Osteoblast (primary cell): ENCODE measurements around the gene LCN12. TPM values are rescaled to one million over a fixed set of nuclear protein-coding genes. Genes with fewer than 3 reads are reported as not detected.

Source experiments
- DNase-seq: peaks from one replicate; pipeline ENCODE4 v3.0.0; 2011; ENCODE audit warnings: low spot score, mixed read lengths; ENCODE audit not compliant: insufficient read length; ENCODE audit errors: missing footprints
- H2AFZ ChIP-seq: 2 replicates; pipeline ENCODE4 v1.6.0; 2011; ENCODE audit warnings: mild to moderate bottlenecking, low read length
- H3K27ac ChIP-seq: 2 replicates; pipeline ENCODE4 v1.5.1; 2011; ENCODE audit warnings: mild to moderate bottlenecking, low read depth, low read length, moderate library complexity
- H3K27me3 ChIP-seq: 2 replicates; pipeline ENCODE4 v1.6.0; 2012; ENCODE audit warnings: mild to moderate bottlenecking, control low read depth, inconsistent platforms, low read length, moderate library complexity; ENCODE audit not compliant: insufficient read depth
- H3K36me3 ChIP-seq: 2 replicates; pipeline ENCODE4 v1.5.1; 2011; ENCODE audit warnings: mild to moderate bottlenecking, low read length, control low read depth, moderate library complexity; ENCODE audit not compliant: insufficient read depth
- H3K4me1 ChIP-seq: 2 replicates; pipeline ENCODE4 v1.5.1; 2011; ENCODE audit warnings: mild to moderate bottlenecking, low read length, control low read depth, moderate library complexity; ENCODE audit not compliant: insufficient read depth
- H3K4me2 ChIP-seq: 2 replicates; pipeline ENCODE4 v1.6.0; 2011; ENCODE audit warnings: mild to moderate bottlenecking, low read length; ENCODE audit not compliant: insufficient read depth
- H3K4me3 ChIP-seq: fragments of 200-600 bp; sonication (generic); 3 replicates; pipeline ENCODE4 v1.5.1; 2012; ENCODE audit warnings: mild to moderate bottlenecking, low read length, inconsistent platforms; ENCODE audit not compliant: insufficient read depth
- H3K79me2 ChIP-seq: 2 replicates; pipeline ENCODE4 v1.6.0; 2012; ENCODE audit warnings: mild to moderate bottlenecking, low read length, control low read depth, inconsistent platforms; ENCODE audit not compliant: insufficient read depth
- H3K9me3 ChIP-seq: 2 replicates; pipeline ENCODE4 v1.5.1; 2011; ENCODE audit warnings: low read depth, low read length, control low read depth
- H4K20me1 ChIP-seq: 2 replicates; pipeline ENCODE4 v1.6.0; 2012; ENCODE audit warnings: mild to moderate bottlenecking, low read length, control low read depth; ENCODE audit not compliant: insufficient read depth
- CTCF ChIP-seq: IDR thresholded peaks from 2 replicates; pipeline ENCODE4 v1.5.1; 2011; ENCODE audit warnings: mild to moderate bottlenecking, low read depth, low read length, moderate library complexity; ENCODE audit errors: extremely low read depth
- total RNA-seq: library from RNA; depleted of rRNA; stranded (reverse); fragments of >200 nt; gene quantifications from 2 replicates; pipeline ENCODE4 v1.2.3, GENCODE V29; 2012

Gene LCN12
- total RNA-seq, 1 donor = not detected

- no peak overlapping the region for H2AFZ ChIP-seq
- peaks cover 8% of the 10 kb centered on the region for H3K4me1 ChIP-seq
- no peaks in the 10 kb centered on the region for H3K9me3 ChIP-seq
- TF ChIP-seq CTCF = no peak
- no peak overlapping the region for H3K27ac ChIP-seq
- H3K79me2 ChIP-seq = peaks cover 39% of the 10 kb centered on the region
- peaks cover 44% of the 10 kb centered on the region for H3K36me3 ChIP-seq
- H3K4me3 ChIP-seq = peak overlapping the region; percentile 88
- H3K27me3 ChIP-seq = no peaks in the 10 kb centered on the region
- DNase-seq = peak; percentile 83
- H3K4me2 ChIP-seq = peak overlapping the region; percentile 88
- H4K20me1 ChIP-seq = peaks cover 17% of the 10 kb centered on the region
Measured at GRCh38 chr9:136942881-136943230, 9.2 kb upstream of the LCN12 start.

GRCh38 chr9:136943291-136944211, 8.5 kb upstream of the LCN12 start:
- Histone ChIP-seq H3K4me1 (peaks cover 12% of the 10 kb centered on the region), H4K20me1 (peaks cover 17% of the 10 kb centered on the region), H3K9me3 (no peaks in the 10 kb centered on the region), H3K4me2 (peak overlapping the region; percentile 88), H3K27ac (peak overlapping the region; percentile 65), H3K27me3 (no peaks in the 10 kb centered on the region), H3K36me3 (peaks cover 42% of the 10 kb centered on the region), H3K79me2 (peaks cover 39% of the 10 kb centered on the region), H2AFZ (no peak overlapping the region), H3K4me3 (peak overlapping the region; percentile 88)
- no peak for TF ChIP-seq CTCF
- peak; percentile 99 for DNase-seq

GRCh38 chr9:136944212-136944518, 7.9 kb upstream of the LCN12 start:
- H3K27me3 ChIP-seq = no peaks in the 10 kb centered on the region
- H2AFZ ChIP-seq = no peak overlapping the region
- peak overlapping the region; percentile 88 for H3K4me3 ChIP-seq
- peaks cover 12% of the 10 kb centered on the region for H3K4me1 ChIP-seq
- H3K79me2 ChIP-seq = peaks cover 39% of the 10 kb centered on the region
- no peak for TF ChIP-seq CTCF
- DNase-seq = peak; percentile 99
- H3K9me3 ChIP-seq = no peaks in the 10 kb centered on the region
- peaks cover 38% of the 10 kb centered on the region for H3K36me3 ChIP-seq
- H3K27ac ChIP-seq = peak overlapping the region; percentile 65
- peak overlapping the region; percentile 88 for H3K4me2 ChIP-seq
- peaks cover 17% of the 10 kb centered on the region for H4K20me1 ChIP-seq

- Histone ChIP-seq H3K79me2 (peaks cover 39% of the 10 kb centered on the region), H3K4me1 (peaks cover 12% of the 10 kb centered on the region), H4K20me1 (peaks cover 17% of the 10 kb centered on the region), H3K27ac (peak within 1 kb of the TSS; percentile 65), H2AFZ (no peak within 1 kb of the TSS), H3K9me3 (no peaks in the 10 kb centered on the region), H3K4me3 (peak within 1 kb of the TSS; percentile 88), H3K36me3 (peaks cover 33% of the 10 kb centered on the region), H3K4me2 (peak within 1 kb of the TSS; percentile 88), H3K27me3 (no peaks in the 10 kb centered on the region)
- peak; percentile 100 for DNase-seq
- peak; percentile 85 for TF ChIP-seq CTCF
Measured at GRCh38 chr9:136944519-136945332, 7.3 kb upstream of the LCN12 start, which contains the start of the genes C8G and FBXW5. TSS of gene C8G (plus strand) at chr9:136945243. CDS start at chr9:136945321, 78 bp downstream. TSS of gene FBXW5 (minus strand) at chr9:136944738. CDS start at chr9:136944083, 655 bp downstream.
